Measurements from ENCODE around the gene OSBP2. TPM values are rescaled to one million over a fixed set of nuclear protein-coding genes. Genes with fewer than 3 reads are reported as not detected.

Gene OSBP2
- total RNA-seq, 4 donors from 2014 or later = 0.66 to 2.4 (median 1.6) TPM

GRCh38 chr22:30879415-30879797 lies 184.7 kb downstream of the OSBP2 start:
- 69 to 77% methylated on average over 7 to 8 of the region's 8 CpGs for WGBS, 2 donors
- H3K36me3 ChIP-seq = no peaks in the 10 kb centered on the region
- H3K9me3 ChIP-seq = no peaks in the 10 kb centered on the region
- no peak for DNase-seq (ENCODE audit: low spot score in 2 of 2)
- no peak overlapping the region for H3K27ac ChIP-seq
- H3K4me1 ChIP-seq = peaks cover 0 to 7% (median 0%) of the 10 kb centered on the region in 4 donors
- H3K27me3 ChIP-seq = no peaks in the 10 kb centered on the region
- TF ChIP-seq CTCF (IDR thresholded peaks at IDR 0.05) (no peak), EP300 (IDR thresholded peaks at IDR 0.05) (no peak), POLR2A (IDR thresholded peaks at IDR 0.05) (no peak)
- no peak overlapping the region for H3K4me3 ChIP-seq

- H3K27me3 ChIP-seq = no peaks in the 10 kb centered on the region
- no peaks in the 10 kb centered on the region for H3K36me3 ChIP-seq
- H3K27ac ChIP-seq = no peak overlapping the region
- no peak for DNase-seq (ENCODE audit: low spot score in 2 of 2)
- no peaks in the 10 kb centered on the region for H3K9me3 ChIP-seq
- TF ChIP-seq POLR2A (IDR thresholded peaks at IDR 0.05) = no peak
- no peak for TF ChIP-seq CTCF (IDR thresholded peaks at IDR 0.05)
- TF ChIP-seq EP300 (IDR thresholded peaks at IDR 0.05) = no peak
- no peak overlapping the region for H3K4me3 ChIP-seq
- peaks cover 0 to 7% (median 0%) of the 10 kb centered on the region in 4 donors for H3K4me1 ChIP-seq
- 97 to 100% methylated on average over 8 of the region's 8 CpGs for WGBS, 2 donors
Observed at GRCh38 chr22:30880181-30880601, 185.5 kb downstream of the OSBP2 start.

GRCh38 chr22:30880847-30881246 lies 186.2 kb downstream of the OSBP2 start:
- Histone ChIP-seq H3K4me1 (peaks cover 0 to 7% (median 0%) of the 10 kb centered on the region in 4 donors), H3K27ac (no peak overlapping the region), H3K4me3 (no peak overlapping the region), H3K36me3 (no peaks in the 10 kb centered on the region), H3K27me3 (no peaks in the 10 kb centered on the region), H3K9me3 (no peaks in the 10 kb centered on the region)
- no peak for DNase-seq (ENCODE audit: low spot score in 2 of 2)
- no peak for TF ChIP-seq POLR2A (IDR thresholded peaks at IDR 0.05)
- no peak for TF ChIP-seq CTCF (IDR thresholded peaks at IDR 0.05)
- no peak for TF ChIP-seq EP300 (IDR thresholded peaks at IDR 0.05)
- WGBS, 2 donors = 83 to 100% methylated on average over 3 to 4 of the region's 5 CpGs

GRCh38 chr22:30881361-30882183 lies 186.9 kb downstream of the OSBP2 start:
- no peak for DNase-seq (ENCODE audit: low spot score in 2 of 2)

More at GRCh38 chr22:30881361-30882183, 186.9 kb downstream of the OSBP2 start:
- no peak for TF ChIP-seq POLR2A (IDR thresholded peaks at IDR 0.05)
- TF ChIP-seq CTCF (IDR thresholded peaks at IDR 0.05) = no peak
- no peak for TF ChIP-seq EP300 (IDR thresholded peaks at IDR 0.05)
- Histone ChIP-seq H3K27me3 (no peaks in the 10 kb centered on the region), H3K4me3 (no peak overlapping the region), H3K9me3 (no peaks in the 10 kb centered on the region), H3K4me1 (peaks cover 0 to 7% (median 0%) of the 10 kb centered on the region in 4 donors), H3K36me3 (no peaks in the 10 kb centered on the region), H3K27ac (no peak overlapping the region)
- WGBS, 2 donors = 78 to 80% methylated on average over 10 to 14 of the region's 14 CpGs

Measured in tibial nerve (tissue), 4 donors.